OCI-LY1 (cell line): Measurements from ENCODE around the gene NPM1.

ENCODE experiments used
- CTCF ChIP-seq: fragments of 200-600 bp; sonication (generic), shearing (Covaris generic); IDR thresholded peaks from 2 replicates; pipeline ENCODE4 v1.5.1; 2017; ENCODE audit warnings: mild to moderate bottlenecking, antibody characterized with exemption, low read length, moderate library complexity, mixed read lengths
- EZH2 ChIP-seq: fragments of 200-600 bp; sonication (generic), shearing (Covaris generic); IDR thresholded peaks from 2 replicates; pipeline ENCODE4 v1.8.0; 2017; ENCODE audit warnings: borderline replicate concordance, mixed run types, mild to moderate bottlenecking, antibody characterized with exemption, low read length, moderate library complexity, mixed read lengths

GRCh38 chr5:171442287-171443042 is 54.8 kb downstream of the NPM1 start:
- TF ChIP-seq CTCF (no peak), EZH2 (no peak)
